Epithelial cell of esophagus (primary cell): ENCODE data around the gene NR6A1.

ENCODE experiments used
- DNase-seq: peaks from one replicate; pipeline ENCODE4 v3.0.0; 2010; ENCODE audit warnings: low read depth
- H3K4me3 ChIP-seq: 2 replicates; pipeline ENCODE4 v1.5.1; 2011; ENCODE audit warnings: mild to moderate bottlenecking, low read length, control low read depth
- CTCF ChIP-seq: IDR thresholded peaks from 2 replicates; pipeline ENCODE4 v1.5.1; 2011; ENCODE audit warnings: low read depth, mild to moderate bottlenecking, low read length, control low read depth, inconsistent platforms; ENCODE audit not compliant: insufficient read depth; ENCODE audit errors: missing control alignments

NR6A1 gene

GRCh38 chr9:124629600-124629999 is 141.5 kb downstream of the NR6A1 start:
- peak; percentile 55 for DNase-seq
- TF ChIP-seq CTCF, result no peak
- no peak overlapping the region for H3K4me3 ChIP-seq

- no peak overlapping the region for H3K4me3 ChIP-seq
- DNase-seq, result no peak
- no peak for TF ChIP-seq CTCF
Measured at GRCh38 chr9:124628741-124629140, 142.4 kb downstream of the NR6A1 start.

- TF ChIP-seq CTCF, result no peak
- no peak for DNase-seq
- H3K4me3 ChIP-seq, result no peak overlapping the region
Measured at GRCh38 chr9:124626276-124626675, 144.8 kb downstream of the NR6A1 start.

GRCh38 chr9:124625087-124625486 is 146.0 kb downstream of the NR6A1 start:
- DNase-seq, result no peak
- H3K4me3 ChIP-seq, result no peak overlapping the region
- no peak for TF ChIP-seq CTCF

- H3K4me3 ChIP-seq, result no peak overlapping the region
- no peak for TF ChIP-seq CTCF
- no peak for DNase-seq
Measured at GRCh38 chr9:124624735-124624992, 146.4 kb downstream of the NR6A1 start.

- TF ChIP-seq CTCF, result no peak
- peak; percentile 40 for DNase-seq
- no peak overlapping the region for H3K4me3 ChIP-seq
Measured at GRCh38 chr9:124623966-124624734, 147.0 kb downstream of the NR6A1 start.

- no peak overlapping the region for H3K4me3 ChIP-seq
- no peak for DNase-seq
- TF ChIP-seq CTCF, result no peak
Measured at GRCh38 chr9:124622882-124623281, 148.2 kb downstream of the NR6A1 start.
